K562 (cell line): Measurements from ENCODE around the gene PRKAR1B. TPM values are rescaled to one million over a fixed set of nuclear protein-coding genes. Genes with fewer than 3 reads are reported as not detected.

Experiments
- DPF2 ChIP-seq: fragments of 450-650 bp; IDR thresholded peaks from 2 replicates; pipeline ENCODE4 v1.6.1; 2016
- E2F1 ChIP-seq: sonication (generic); formaldehyde crosslinking; IDR thresholded peaks from 2 replicates; pipeline ENCODE4 v1.8.1; 2023; ENCODE audit warnings: mild to moderate bottlenecking, missing genetic modification reagents, moderate library complexity
- ETS2 ChIP-seq: IDR thresholded peaks from 2 replicates; pipeline ENCODE4 v1.6.1; 2016; ENCODE audit warnings: borderline replicate concordance, missing genetic modification characterization, mild to moderate bottlenecking, moderate library complexity, missing compliant biosample characterization; ENCODE audit not compliant: poor library complexity, severe bottlenecking
- HDAC2 ChIP-seq: fragments of 450-650 bp; IDR thresholded peaks from 2 replicates; pipeline ENCODE4 v1.6.1; 2016; ENCODE audit warnings: mild to moderate bottlenecking
- HMG20A ChIP-seq: fragments of 450-650 bp; formaldehyde crosslinking; conservative IDR thresholded peaks from 2 replicates; pipeline ENCODE4 v1.4.0; 2020; ENCODE audit warnings: mild to moderate bottlenecking, mixed read lengths
- MCM2 ChIP-seq: fragments of 450-650 bp; IDR thresholded peaks from 2 replicates; pipeline ENCODE4 v1.6.1; 2017; ENCODE audit warnings: low read depth, mild to moderate bottlenecking
- MECOM ChIP-seq: fragments of 250-450 bp; sonication (Bioruptor Pico); IDR thresholded peaks from 2 replicates; pipeline ENCODE4 v1.8.0; 2022; ENCODE audit warnings: inconsistent platforms
- MITF ChIP-seq: IDR thresholded peaks from 2 replicates; pipeline ENCODE4 v1.6.1; 2014; ENCODE audit warnings: antibody characterized with exemption
- RFX7 ChIP-seq: fragments of 250-450 bp; sonication (Bioruptor Pico); IDR thresholded peaks from 2 replicates; pipeline ENCODE4 v1.5.1; 2021; ENCODE audit warnings: mild to moderate bottlenecking
- SRF ChIP-seq, 2 experiments: fragments of 250-450, 450-650 bp in 1 of 2; sonication (Bioruptor Pico) in 1 of 2; sonication (generic) in 1 of 2; formaldehyde crosslinking; IDR thresholded peaks; 2 replicates each; pipeline versions ENCODE4 v1.5.0 to v1.5.1; 2020 to 2022; ENCODE audit warnings: mild to moderate bottlenecking in 1 of 2, missing genetic modification reagents in 1 of 2
- ZBTB11 ChIP-seq, 3 experiments: fragments of 200-800 bp in 1 of 3; fragments of 250-450 bp in 1 of 3; fragments of 450-650 bp in 1 of 3; sonication (Bioruptor Pico) in 1 of 3; sonication (Bioruptor generic) in 1 of 3; formaldehyde crosslinking in 1 of 3; IDR thresholded peaks; 2 replicates each; pipeline versions ENCODE4 v1.6.1 to v1.8.0; 2016 to 2022; ENCODE audit warnings: mild to moderate bottlenecking in 2 of 3, missing genetic modification characterization in 2 of 3, missing compliant biosample characterization in 1 of 3, moderate library complexity in 1 of 3
- polyA plus RNA-seq, 8 experiments: library from polyadenylated mRNA; depleted of rRNA in 4 of 8; stranded (reverse) in 5 of 8; unstranded in 3 of 8; fragments of >200 nt; fragmentation: Nextera tagmentation in 2 of 8; fragmentation: Illumina TruSeq in 1 of 8; extraction: Ambion mirVana in 2 of 8; extraction: Trizol in 1 of 8; gene quantifications; 2 replicates each; pipeline versions ENCODE4 v1.2.1 to v1.2.3, GENCODE V29; 2011 to 2014; ENCODE audit warnings: inconsistent platforms in 1 of 8, missing spikeins in 1 of 8
- total RNA-seq, 7 experiments: library from RNA; depleted of rRNA in 6 of 7; stranded (reverse); fragments of >200 nt in 6 of 7; fragmentation: Illumina TruSeq in 2 of 7; extraction: Trizol in 2 of 7; gene quantifications; 2 replicates each; pipeline versions ENCODE4 v1.2.1 to v1.2.3, GENCODE V29; 2011 to 2021; ENCODE audit warnings: low replicate concordance in 1 of 7
- TF ChIP-seq, protein P1 (sequence below): fragments of 450-650 bp; IDR thresholded peaks from 2 replicates; pipeline ENCODE4 v1.7.0; 2016; ENCODE audit warnings: borderline replicate concordance
- TF ChIP-seq, protein P2 (sequence below): fragments of 450-650 bp; IDR thresholded peaks from 2 replicates; pipeline ENCODE4 v1.6.1; 2017; ENCODE audit warnings: antibody characterized with exemption

The PRKAR1B gene
- total and polyA plus RNA-seq, 9 of the 15 experiments (the other 6 are each of a cell fraction or from before 2014, with no cell fraction given): 0.99 to 30.5 (median 12.7) TPM

DNA sequence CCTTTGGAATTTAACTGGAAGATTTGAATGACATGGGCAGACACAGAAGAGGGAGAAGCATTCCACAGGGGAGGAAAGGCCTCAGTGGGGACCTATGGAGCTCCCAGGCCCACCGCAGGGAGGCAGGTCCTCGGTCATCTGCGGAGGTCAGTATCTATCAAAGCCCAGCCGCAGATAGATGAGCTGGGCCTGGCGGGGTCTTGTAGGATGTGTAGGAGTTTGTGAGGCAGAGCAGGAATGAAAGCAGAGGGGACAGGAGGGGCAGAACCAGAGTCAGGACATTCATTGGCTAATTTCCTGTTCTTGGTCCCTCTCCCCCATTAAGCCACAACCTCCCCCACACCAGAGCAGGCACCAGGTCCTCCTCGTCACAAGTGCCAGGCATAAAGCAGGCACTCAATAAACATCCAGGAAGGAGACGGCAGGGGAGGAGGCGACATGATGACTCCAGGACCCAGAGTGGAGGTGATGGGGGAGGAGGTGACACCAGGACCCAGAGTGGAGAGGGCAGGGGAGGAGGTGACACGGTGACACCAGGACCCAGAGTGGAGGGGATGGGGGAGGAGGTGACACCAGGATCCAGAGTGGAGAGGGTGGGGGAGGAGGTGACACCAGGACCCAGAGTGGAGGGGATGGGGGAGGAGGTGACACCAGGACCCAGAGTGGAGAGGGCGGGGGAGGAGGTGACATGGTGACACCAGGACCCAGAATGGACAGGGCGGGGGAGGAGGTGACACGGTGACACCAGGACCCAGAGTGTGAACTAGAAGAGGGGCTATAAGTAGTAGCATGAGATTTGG lies 123.7 kb downstream of the PRKAR1B start (continued):
- peak in 1 of 3 experiments; percentile 81; a peak in 2 of 6 replicates for TF ChIP-seq ZBTB11 (CRISPR knock-in tag; IDR thresholded peaks at IDR 0.05)
- TF ChIP-seq MECOM (CRISPR knock-in tag): no peak
- TF ChIP-seq, protein P1, sequence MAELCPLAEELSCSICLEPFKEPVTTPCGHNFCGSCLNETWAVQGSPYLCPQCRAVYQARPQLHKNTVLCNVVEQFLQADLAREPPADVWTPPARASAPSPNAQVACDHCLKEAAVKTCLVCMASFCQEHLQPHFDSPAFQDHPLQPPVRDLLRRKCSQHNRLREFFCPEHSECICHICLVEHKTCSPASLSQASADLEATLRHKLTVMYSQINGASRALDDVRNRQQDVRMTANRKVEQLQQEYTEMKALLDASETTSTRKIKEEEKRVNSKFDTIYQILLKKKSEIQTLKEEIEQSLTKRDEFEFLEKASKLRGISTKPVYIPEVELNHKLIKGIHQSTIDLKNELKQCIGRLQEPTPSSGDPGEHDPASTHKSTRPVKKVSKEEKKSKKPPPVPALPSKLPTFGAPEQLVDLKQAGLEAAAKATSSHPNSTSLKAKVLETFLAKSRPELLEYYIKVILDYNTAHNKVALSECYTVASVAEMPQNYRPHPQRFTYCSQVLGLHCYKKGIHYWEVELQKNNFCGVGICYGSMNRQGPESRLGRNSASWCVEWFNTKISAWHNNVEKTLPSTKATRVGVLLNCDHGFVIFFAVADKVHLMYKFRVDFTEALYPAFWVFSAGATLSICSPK: no peak
- TF ChIP-seq HMG20A (CRISPR knock-in tag): no peak
- TF ChIP-seq RFX7 (CRISPR knock-in tag): no peak
- TF ChIP-seq DPF2: peak; percentile 5; the same call in 1 of the 2 replicates
- no peak for TF ChIP-seq ETS2 (tag)
- TF ChIP-seq MCM2: no peak
- TF ChIP-seq HDAC2: peak; percentile 21; the same call in 1 of the 2 replicates
- TF ChIP-seq, protein P2, sequence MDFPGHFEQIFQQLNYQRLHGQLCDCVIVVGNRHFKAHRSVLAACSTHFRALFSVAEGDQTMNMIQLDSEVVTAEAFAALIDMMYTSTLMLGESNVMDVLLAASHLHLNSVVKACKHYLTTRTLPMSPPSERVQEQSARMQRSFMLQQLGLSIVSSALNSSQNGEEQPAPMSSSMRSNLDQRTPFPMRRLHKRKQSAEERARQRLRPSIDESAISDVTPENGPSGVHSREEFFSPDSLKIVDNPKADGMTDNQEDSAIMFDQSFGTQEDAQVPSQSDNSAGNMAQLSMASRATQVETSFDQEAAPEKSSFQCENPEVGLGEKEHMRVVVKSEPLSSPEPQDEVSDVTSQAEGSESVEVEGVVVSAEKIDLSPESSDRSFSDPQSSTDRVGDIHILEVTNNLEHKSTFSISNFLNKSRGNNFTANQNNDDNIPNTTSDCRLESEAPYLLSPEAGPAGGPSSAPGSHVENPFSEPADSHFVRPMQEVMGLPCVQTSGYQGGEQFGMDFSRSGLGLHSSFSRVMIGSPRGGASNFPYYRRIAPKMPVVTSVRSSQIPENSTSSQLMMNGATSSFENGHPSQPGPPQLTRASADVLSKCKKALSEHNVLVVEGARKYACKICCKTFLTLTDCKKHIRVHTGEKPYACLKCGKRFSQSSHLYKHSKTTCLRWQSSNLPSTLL: no peak
- TF ChIP-seq SRF (CRISPR knock-in tag; IDR thresholded peaks at IDR 0.05): no peak
- no peak for TF ChIP-seq MITF
- no peak for TF ChIP-seq E2F1
